HuH-7 (cell line): ENCODE data around the gene TMCC2.
"Not testable (repeated sequence)": the region's sequence is repeated elsewhere in the genome, so short reads cannot be mapped to it uniquely, and the experiment has no call there.

Experiments
- DNase-seq: peaks from one replicate; pipeline ENCODE4 v3.0.0; 2011; ENCODE audit warnings: low spot score

TMCC2 gene

DNA sequence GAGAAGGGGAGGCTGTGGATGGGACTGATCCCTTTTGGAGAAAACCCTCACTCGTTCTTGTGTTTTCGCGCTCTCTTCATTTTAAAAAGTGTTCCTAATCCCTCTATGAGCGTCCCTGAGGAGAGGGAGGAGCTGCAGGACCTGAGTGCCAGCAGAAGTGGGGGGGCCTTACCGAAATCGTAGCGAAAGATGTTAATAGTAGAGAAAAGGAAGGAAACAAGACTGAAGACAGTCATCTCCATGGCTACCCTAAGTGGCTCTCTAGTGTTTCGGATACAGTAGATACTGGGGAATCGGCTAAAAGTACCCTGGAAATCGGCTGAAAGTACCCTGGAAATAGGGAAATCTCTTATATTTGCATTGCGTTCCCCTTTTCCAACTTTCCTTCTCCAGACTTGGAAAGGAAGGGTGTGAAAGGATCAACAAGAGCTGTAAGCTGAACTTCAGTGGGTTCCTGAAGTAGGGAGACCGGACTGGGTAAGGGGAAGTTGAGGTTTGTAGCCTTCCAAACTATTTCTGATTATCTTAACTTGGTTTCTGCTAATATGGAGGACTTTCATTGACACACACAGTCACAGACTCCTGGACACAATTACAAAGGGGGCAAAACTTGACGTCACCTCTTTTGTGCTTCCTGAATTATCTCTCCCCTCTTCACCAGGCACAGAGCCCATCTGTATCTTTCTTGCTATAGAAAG is 15.8 kb upstream of the TMCC2 start:
- no peak for DNase-seq

DNA sequence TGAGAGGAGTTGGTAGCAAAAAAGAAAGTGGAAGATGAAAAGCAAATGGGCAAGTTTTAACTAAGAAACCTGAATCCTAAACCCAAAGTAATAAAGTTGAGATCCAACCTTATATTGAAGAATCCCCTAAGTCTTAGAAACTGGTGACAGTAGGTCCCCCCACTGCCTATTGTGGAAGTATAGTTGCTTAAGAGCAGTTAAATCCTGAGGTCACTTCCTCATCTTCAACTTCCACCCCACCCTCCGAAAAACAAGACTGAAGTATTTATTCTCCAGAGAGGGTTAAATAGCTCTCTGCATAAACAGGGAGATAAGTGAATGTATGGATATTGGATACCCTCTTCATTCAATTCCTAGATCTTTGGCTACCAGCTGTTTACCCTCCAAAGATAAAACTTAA is 13.0 kb upstream of the TMCC2 start:
- no peak for DNase-seq

DNA sequence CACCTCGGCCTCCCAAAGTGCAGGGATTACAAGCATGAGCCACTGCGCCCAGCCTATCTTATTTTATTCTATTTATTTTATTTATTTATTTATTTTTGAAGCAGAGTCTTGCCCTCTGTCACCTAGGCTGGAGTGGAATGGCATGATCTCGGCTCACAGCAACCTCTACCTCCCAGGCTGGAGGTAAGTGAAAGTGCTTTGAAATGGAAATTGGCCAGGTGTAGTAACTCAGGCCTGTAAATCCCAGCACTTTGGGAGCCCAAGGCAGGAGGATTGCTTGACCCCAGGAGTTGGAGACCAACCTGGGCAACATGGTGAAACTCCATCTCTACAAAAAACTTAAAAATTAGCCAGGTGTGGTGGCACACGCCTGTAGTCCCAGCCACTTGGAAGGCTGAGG is 11.2 kb upstream of the TMCC2 start:
- no peak for DNase-seq

DNA sequence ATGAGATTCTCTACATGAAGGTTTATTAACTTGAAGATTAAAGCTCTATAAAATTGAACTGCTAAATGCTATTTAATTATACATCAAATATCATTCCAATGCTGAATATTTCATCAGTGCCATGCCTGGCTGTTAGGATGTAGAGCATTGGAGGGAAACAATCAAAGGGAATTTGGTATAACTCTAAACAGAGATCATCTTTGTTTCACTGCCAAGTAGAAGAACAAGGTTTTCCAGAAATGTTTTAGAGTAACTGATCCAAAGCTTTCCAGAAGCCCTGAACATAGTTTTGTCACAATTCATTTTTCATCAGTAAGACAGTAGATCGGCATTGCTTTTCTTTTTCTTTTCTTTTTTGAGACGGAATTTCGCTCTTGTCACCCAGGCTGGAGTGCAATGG is 10.3 kb upstream of the TMCC2 start:
- DNase-seq = no peak

DNA sequence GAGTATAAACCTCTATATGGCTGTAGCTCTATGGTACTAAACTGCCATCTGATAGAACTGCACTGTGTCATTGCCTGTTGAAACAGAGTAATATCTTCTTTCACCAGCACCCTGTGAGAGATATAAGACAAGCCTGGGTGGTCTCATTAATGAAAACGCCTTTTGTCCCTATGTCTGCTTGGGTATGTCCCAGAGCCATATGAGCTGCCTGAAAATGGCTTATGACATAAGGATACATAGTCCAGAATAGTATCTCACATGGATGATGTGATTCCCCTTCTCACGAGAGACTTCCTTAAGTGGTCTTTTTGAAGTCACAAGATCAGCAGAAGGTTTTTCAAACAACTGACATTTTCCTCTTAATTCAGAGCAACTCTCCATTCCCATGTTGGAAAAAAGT is 7.3 kb upstream of the TMCC2 start:
- DNase-seq = no peak

DNA sequence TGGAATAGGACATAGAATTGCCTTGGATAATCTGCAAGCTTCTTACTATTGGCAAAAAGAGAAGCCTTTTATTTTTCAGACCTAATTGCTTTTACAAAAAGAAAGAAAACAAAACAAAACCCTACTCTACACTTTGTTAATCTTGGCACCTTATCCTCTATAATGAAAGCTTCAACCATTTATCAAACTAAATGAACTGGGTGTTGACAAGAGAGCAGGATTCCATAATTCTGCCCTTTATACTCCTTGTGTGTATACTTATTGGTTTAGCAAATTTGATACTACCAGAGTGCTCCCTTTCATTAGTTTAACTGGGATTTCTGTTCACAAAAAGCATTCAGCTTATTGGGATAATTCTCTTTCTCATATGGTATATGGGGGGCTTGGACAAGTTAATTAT is 3.0 kb upstream of the TMCC2 start:
- no peak for DNase-seq

DNA sequence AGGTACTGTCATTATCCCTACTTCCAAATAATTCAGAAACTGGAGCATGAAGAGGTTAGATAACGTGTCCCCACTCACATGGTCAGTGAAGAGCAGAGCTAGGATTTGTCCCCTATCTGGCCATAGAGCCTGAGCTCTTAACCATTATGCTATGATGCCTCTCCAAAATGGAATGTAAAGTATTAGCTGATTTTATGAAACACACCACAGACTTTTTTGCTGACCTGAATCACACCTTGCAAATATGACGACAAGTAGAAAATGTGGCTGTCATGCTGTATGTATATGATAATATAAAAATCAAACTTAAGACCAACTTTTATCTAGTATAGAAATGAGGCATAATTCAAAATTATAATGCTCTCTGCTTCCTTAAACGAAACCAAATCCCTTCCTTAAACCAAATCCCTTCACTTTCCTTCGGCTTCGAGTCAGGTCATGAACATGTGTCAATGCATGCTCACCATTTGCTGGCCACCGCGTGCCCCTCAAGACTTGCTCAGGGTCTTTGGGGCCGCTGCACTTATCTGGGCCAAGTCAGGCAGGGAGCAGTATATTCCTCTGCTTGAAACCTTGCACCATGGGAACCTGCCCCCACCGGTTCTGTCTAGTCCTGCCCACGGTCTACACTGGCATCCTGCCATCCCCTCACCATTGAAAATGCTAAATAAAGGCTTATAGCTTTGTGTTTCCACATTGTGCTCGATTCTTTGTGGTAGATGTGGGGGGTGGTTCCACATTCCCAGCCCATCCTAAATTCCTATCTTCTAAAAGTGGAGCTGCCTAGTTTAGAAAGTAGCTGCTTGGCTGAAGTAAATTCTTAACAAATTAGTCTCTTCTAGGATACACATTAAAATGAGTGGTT is 1.6 kb upstream of the TMCC2 start:
- no peak for DNase-seq

DNA sequence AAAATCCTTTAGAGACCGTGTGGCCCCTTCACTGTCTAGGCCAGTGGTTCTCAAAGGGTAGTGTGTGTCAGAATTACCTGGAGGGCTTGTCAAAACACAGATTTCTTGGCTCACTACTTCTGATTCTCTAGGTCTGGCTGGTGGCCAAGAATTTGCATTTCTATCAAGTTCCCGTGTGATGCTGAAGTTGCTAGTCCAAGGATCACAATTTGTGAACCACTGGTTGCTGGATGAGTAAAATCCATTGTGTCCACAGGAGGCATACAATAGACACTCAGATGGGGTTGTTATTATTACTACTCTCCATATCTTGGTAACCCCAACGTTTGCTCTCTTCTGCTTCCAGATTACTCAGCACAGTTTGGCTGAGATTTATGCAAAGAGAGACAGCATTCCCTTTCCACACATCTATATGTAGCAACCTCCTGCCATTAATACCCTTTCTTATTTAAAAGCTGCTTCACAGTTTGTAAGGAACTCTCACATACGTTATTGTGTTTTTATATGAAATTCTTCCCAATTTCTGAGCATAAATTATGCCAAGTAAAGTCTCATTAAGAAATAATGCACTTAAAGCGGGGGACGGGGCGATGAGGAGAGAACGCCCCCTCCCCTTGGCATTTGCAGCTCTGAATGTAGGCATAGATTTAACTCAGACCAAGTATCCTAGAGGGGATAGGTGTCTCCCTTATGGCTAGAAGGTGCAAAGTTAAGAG is 720 bp upstream of the TMCC2 start:
- DNase-seq = no peak

DNA sequence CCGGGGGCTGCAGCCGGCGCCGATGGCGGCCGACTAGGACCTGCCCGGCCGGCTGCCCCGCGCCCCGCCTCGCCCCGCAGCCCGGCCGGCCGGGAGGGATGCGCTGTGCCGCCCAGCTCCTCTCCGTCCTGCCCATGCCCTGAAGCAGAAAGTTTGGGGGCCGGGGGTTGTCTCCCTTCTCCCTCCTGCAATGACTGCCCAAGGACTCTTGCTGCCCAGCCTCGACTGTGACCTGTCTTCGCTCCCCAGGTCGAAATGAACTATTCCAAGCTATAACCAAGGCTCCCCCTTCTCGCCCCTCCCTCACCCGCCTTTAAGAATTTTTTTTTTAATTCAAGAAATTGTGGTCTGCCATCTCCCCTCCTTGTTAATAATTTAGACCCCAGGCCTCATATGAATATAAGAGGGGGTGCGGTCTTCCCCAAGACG is 361 bp downstream of the TMCC2 start:
- no peak for DNase-seq

DNA sequence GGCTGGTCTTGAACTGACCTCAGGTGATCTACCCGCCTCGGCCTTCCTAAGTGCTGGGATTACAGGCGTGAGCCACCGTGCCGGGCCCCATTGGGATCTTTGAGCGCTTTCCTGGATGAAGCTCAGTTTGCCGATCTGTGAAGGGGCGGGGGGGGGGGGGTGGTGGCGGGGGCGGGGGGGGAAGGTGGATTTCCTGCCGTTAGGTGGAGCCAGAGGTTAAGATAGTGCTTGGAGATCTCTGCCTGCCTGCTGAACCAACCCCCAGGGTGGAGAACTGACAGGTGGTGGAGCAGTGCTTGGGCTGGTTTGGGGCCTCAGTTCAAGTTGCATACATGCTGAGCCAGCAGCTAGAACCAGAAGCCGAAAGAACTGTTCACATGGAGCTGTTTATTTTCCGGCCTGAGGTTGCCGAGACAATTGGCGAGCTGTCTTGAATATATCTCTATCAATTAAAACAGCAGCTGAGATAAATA is 1.7 kb downstream of the TMCC2 start:
- peak; percentile 92 for DNase-seq

DNA sequence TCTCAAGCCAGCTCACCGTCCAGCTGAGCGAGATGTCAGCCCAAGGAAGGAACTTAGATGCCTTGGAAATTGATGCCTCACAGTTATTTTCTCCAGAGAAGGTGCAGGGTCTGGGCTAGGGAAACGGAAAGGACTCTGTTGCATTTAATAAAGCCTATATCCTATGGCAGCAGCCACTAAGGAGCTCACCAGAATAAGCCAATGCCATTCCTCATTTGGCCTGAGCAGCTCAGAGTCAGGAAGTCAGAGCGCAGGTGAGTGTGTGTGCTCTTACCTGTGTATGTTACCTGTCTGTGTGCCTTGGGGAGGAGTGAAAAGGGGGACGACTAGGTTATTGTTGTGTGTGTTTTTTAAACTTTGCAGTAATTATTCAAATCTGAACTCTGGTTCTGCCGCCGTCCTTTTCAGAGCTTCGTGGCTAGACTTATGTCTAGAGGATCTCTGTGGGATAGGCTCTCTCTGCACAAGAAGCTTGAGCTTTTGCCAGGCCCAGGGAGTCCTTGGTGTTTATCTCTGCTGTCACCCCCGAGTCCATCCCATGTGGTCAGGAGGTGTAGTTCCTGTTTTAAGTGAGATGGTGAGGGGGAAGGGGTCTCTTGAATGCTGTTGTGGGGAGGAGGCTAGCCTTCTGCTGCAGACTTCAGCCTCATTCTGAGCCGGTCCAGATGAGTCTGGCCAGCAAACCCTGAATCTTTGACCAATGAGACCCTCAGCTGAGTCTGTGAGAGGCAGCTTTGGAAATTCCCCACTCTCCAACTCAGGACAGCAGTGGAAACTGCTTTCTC is 2.4 kb downstream of the TMCC2 start:
- DNase-seq = no peak

DNA sequence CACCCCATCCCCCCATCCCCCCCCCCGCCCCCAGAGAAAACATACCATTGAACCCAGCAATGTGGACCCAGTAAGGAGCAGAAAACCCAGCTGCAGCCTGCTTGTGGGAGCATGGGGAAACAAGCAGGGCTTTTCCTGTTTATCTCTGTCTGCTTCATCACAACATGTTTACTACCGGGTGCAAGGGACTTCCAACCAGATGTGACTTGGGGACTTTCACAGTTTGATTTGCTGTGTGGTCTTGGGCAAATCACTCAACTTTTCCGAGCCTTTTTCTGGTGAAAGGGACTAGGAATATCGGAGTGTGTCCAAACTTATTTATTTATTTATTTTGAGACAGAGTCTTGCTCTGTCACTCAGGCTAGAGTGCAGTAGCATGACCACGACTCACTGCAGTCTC is 3.2 kb downstream of the TMCC2 start:
- DNase-seq = no peak

DNA sequence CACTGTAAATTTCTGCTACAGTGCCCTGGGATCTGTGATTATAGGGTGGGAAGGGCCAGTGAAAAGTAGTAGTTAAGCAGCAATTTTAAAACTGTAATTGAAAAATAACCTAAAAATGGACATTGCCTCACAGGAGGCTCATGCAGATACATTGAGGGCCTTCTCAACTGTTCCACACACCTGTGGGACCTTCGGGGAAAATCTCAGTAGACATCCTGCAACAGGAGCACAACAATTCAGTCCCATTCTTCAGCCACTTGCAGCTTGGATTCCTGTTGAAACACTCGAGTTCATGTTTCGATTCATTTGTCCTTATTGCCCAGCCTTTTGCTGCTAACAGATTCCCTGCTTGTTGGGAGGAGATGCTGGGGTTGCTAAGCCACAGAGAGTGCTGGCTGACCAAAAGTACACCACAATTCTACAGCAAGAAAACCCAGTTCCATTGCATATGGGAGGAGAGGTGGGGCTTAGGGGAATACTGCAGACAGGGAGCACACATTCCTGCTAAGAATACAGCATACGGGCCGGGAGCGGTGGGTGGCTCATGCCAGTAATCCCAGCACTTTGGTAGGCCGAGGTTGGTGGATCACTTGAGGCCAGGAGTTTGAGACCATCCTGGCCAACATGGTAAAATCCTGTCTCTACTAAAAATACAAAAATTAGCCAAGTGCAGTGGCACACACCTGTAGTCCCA is 4.5 kb downstream of the TMCC2 start:
- no peak for DNase-seq

DNA sequence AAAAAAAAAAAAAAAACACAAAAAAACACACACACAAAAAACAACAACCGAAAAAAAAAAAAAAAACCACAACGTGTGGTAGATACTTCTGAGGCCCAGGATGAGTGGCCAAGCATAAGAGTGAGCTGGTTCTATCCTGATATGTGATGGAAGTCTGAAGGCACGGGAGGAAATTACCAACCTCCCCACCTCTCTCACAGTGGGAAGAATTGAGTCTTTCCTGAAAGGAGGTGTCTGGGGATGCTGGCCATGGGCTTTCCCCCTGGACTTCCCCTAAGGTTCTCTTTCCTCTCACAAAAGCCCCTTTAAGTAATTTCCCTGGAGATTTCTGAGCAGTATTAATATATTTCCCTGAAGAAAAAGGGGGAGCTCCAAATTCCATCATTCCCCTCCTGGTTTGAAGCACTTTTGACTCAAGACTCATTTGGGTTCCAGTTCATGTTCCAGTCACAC is 5.2 kb downstream of the TMCC2 start:
- no peak for DNase-seq

DNA sequence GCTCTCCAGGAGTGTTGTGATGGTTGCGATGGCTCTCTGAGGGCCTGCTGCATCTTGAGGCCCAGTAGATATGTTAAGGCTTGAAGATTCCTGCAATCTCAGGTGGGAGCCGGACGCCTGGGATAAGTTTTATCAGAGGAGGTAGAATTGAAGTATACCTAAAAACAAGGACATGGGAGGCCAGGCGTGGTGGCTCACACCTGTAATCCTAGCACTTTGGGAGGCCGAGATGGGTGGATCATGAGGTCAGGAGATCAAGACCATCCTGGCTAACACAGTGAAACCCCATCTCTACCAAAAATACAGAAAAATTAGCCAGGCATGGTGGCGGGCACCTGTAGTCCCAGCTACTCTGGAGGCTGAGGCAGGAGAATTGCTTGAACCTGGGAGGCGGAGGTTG is 6.2 kb downstream of the TMCC2 start:
- DNase-seq = not testable (repeated sequence)

DNA sequence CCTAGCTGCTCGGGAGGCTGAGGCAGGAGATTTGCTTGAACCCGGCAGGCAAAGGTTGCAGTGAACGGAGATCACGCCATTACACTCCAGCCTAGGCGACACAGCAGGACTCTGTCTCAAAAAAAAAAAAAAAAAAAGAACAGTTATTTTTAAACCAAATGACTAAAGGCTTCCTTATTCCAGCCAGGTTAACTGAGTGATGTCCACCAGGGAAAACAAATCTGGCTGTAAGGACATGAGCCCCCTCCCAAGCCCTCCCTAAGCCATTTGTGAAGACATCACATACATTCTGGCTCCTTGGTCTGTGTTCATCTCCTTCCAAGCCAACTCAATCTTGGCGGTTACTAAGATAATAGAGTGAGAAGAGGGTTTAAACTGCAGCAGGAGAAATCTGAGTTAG is 8.2 kb downstream of the TMCC2 start:
- no peak for DNase-seq

DNA sequence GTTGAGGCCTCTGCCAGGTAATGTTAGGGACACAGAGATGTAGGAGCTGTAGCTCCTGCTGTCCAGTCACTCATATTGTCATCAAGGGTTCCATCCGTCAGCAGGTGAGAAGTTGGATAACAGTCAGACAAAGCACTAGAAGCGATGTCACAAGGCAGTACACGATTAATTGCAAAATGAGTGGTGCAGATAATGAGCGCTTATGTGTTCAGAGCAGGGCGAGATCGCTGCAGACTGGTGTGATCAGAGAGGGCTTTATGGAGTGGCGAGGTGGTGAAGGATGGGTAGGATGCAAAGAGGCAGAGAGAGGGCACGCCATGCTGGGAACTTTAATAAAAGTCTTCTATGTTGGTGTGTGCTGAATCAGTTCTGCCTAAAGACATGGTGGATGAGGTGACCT is 8.8 kb downstream of the TMCC2 start:
- no peak for DNase-seq

DNA sequence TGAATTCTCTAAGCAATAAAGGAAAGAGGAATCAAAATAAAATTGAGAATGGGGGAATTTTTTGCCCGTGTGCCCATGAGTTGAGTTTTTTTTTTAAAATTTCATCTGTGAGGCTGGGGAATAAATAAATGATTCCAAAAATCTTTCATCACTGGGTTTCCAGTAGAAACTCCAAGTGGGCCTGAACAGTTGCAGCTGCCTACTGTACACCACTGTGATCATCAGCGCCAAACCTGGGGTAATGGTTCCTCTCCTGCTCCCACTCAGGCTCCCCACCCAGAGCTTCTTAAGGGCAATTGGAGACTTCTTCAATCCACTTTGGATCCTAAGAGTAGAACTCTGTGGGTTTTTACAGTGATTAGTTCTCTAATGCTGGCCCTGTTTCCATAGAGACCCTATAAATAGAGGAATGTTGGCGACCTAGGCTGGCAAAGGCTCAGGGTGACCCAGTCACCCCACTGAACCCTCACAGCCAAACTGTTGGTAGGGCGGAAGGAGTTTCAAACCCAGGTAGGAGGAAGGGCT is 9.3 kb downstream of the TMCC2 start:
- no peak for DNase-seq

DNA sequence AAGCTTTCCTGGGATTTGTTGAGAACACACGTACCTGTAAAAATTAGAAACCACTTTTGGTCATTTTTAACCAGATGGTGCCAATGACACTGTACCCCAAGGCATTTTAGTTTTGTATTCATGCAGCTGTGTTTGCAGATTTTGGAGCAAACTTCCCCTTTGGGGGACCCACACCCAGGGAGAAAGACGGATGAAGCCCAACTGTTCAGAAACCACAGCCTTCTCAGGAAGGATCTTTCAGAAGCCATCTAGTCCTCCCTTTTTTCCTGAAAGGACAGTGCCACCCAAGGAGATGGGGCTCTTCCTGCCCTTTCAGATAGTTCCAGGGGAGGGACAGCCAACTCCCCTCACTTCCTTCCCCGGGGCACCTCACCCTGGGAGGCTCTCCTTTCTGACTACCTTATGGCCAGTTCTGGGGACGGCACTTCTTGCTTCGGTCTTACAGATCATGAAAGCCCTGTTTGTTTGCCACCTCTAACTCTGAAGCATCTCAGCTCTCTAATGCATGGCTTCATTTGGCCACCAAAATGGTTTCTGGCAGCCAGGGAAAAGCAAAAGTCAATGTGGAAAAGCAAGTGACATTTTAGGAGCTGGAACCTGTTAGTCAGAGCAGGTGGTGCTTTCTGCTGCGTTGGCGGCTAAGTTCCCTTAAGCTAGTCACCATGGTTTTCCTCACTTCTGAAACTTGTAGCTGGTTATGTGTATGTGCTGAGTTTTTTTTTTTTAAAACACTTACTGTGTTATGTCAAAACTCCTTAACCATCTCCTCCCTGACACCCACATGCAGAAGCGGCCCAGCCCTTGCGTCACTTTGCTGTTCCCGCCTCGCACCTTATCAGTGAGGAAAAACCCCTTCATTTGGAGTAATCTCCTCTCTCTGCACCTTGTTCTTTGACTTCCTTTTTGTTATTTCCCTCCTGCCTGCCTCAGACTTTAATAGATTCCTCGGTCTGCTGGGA is 10.1 kb downstream of the TMCC2 start:
- DNase-seq = no peak

DNA sequence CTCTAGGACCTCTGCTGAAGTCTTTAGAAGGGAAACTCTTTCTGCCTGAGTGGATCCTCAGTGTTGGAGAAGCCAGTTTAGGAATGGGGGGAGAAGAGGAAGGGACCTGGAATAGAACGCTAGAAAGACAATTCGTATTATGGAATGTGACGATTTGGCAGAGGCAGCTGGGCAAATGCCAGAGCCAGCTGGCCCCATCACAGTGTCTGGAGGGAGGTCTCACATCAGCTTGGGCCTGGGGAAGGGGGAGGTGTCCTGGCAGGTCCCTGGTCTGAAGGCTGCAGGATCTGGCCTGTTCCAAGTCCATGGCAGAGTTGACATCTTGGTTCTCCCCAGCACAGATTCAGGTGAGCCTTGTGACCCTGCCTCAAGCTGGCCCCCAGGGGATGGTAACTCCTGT is 11.3 kb downstream of the TMCC2 start:
- DNase-seq = no peak
